NCI-H1092 treated with DMSO at 0.1 percent for 48 hours (cell line): ENCODE data around the gene KRTAP19-2.
"Not testable (repeated sequence)": the region's sequence is repeated elsewhere in the genome, so short reads cannot be mapped to it uniquely, and the experiment has no call there.

Experiments used
- DNase-seq: peaks from one replicate; lab custom pipeline; 2025; lab: John Stamatoyannopoulos, UW

Gene KRTAP19-2, protein sequence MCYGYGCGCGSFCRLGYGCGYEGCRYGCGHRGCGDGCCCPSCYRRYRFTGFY

DNA sequence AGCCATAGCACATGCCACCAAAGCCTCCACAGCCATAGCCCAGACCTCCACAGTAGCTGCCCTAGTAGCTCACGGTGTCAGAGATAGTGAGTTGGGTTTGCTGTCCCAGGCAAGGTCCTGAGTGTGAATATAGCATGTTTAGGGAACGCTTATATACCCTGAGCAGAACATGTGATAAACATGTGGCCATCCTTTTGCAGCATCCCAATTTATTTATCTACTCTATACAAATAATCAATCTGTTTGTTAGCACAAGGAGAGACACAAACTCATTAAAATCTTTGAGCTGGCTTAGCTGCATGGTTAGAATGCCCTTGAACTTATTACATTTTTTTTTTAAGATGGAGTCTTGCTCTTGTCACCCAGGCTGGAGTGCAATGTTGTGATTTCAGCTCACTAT lies at the start of gene KRTAP19-2:
Gene KRTAP19-2, minus strand, starts transcription at position 101 of the 400 bp plus-strand sequence. Its CDS starts 88 bp downstream, at position 13.
- DNase-seq, result no peak

DNA sequence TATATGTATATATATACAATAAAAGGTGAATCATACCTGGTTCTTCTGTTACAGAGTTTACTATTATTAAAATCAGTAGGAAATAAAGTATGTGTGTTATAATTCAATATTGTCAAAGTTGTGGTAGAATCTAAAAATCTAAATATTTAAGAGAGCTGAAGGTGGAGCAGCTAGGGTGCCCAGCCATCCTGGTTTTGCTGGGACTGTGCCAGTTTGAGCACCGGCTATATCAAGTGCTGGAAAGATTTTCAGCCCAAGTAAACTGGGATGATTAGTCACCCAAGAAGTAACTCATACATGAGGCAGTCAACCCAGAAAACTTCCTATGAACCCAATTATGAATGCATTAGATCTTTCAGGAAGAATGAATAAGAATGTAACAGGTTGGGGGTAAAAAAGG lies 31.6 kb upstream of the KRTAP19-2 start:
- DNase-seq, result no peak

DNA sequence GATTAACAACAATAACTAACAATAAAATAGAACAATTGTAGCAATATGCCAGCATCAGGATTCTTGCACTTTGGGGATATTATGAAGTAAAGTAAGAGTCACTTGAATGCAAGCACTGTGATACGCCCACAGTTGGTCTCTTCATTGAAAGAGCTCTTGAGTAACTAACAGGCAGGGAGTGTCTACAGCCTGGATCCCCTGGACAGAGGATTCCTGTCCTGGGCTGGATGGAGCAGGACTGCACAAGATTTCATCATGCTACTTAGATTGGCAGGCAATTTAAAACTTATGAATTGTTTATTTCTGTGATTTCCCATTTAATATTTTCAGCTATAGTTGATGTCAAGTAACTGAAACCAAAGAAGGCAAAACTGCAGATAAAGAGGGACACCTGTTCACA lies 28.4 kb upstream of the KRTAP19-2 start:
- DNase-seq, result no peak

DNA sequence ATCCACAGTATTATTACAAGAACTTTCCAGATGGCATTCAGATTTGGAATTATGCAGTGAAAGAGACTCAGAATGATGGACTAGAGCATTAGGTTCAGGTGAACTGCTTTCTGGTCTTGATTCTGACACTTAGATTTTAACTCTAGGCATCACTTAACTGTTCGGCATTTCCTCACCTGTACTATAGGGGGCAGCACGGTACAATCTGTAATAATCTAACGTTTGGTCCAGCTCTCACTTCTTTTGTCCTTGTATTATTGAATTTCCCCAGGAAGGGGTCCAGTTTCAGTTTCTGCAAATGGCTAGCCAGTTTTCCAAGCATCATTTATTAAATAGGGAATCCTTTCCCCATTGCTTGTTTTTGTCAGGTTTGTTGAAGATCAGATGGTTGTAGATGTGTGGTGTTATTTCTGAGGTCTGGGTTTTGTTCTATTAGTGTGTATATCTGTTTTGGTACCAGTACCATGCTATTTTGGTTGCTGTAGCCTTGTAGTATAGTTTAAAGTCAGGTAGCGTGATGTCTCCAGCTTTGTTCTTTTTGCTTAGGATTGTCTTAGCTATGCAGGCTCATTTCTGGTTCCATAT lies 18.5 kb upstream of the KRTAP19-2 start:
- DNase-seq, result not testable (repeated sequence)

DNA sequence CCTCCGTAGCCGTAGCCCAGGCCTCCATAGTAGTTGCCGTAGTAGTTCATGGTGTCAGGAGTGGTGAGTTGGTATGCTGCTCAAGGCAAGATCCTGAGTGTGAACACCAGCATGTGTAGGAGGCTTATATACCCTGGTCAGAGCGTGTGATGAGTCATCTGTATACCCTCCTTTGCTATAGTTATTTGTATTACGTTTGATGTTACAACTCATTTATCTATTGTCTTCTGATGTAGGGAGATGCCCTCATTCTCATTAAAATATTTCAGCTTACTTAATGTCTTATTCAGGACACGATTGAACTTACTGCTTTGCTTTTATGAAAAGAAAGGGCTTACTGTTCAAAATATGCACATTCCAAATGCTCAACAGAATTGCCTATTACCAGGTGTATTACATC lies 14.8 kb upstream of the KRTAP19-2 start, which contains the start of gene KRTAP19-5:
Gene KRTAP19-5, minus strand, starts transcription at position 101 of the 400 bp plus-strand sequence. Its CDS starts 51 bp downstream, at position 50.
- no peak for DNase-seq

DNA sequence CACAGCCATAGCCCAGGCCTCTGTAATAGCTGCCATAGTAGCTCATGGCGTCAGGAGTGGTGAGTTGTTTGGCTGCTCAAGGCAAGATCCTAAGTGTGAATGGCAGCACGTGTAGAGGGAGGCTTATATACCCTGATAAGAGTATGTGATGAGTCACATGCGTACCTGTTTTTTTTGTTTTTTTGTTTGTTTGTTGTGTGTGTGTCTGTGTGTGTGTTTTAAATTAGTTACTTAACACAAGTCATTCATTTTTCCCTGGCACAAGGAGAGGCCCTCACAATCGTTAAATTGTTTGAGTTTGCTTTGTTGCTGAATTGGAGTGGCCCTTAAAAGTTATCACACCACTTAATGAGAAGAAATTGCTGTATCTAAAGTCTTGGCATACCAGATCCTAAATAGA lies 9.8 kb upstream of the KRTAP19-2 start, which contains the start of gene KRTAP19-4:
Gene KRTAP19-4, minus strand, starts transcription at position 101 of the 400 bp plus-strand sequence. Its CDS starts 55 bp downstream, at position 46.
- no peak for DNase-seq

DNA sequence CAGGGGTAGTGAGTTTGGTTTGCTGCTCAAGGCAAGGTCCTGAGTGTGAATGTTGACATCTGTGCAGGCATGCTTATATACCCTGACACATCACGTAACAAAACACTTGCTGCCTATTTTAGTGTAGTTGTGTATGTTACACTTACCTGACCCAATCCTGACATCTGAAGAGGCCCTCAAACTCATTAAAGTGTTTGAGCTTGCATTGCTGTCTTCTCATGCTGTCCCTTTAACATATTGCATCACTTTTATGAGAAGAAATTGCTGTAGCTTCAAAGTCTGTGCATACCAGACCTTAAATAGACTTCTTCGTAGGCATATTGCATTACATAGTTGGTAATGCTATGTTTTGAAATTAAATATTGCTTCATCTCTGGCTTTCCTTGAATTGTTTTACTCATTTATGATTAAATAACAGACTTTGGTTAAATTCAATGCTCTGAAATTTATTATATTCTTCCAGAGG lies 4.8 kb upstream of the KRTAP19-2 start, which contains the start of gene KRTAP19-3:
Gene KRTAP19-3, minus strand, starts transcription at position 51 of the 466 bp plus-strand sequence. CDS start 56 bp downstream, outside the sequence.
- DNase-seq, result no peak

DNA sequence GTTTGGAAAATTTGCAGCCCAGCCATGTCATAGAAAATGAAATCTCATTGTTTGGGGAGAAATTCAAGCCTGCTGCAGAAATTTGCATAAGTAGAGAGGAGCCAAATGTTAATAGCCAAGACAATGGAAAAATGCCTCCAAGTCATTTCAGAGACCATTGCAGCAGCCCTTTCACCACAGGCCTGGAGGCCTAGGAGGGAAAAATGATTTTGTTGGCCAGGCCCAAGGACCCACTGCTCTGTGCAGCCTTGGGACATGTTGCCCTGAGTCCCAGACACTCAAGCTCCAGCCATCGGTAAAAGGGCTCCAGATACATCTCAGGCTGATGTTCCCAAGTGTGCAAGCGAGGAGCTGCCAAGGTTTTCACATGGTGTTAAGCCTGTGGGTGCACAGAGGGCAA lies 1.1 kb downstream of the KRTAP19-2 start:
- DNase-seq, result no peak

DNA sequence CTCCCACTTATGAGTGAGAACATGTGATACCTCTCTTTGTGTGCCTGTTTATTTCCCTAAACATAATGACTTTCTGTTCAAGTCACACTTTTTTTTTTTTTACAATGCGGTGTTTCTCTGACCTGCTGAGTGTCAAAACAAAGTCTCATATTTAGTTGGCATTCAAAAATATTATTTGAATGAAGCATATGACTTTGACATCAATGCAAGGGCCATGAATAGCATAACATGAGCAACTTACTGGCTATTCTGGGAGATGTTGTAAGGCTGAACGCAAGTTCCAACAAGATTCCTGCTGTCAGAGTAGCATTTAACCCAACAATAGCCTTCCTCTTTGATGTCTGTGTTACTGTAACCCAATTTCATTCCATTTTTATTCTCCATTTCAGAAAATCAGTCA lies 5.1 kb downstream of the KRTAP19-2 start:
- DNase-seq, result no peak

DNA sequence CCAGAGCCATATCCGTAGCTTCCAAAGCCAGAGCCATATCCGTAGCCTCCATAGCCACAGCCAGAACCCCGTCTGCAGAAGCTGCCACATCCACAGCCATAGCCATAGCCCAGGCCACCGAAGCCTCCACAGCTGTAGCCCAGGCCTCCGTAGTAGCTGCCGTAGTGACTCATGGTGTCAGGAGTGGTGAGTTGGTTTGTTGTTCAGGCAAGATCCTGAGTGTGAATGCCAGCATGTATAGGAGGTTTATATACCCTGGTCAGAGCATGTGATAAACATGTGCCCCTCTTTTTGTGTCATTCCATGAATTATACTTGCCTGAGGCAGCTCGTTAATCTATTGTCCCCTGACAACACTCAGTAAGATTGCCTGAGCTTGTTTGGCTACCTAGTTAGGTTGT lies 7.1 kb downstream of the KRTAP19-2 start, which contains the start of gene KRTAP19-1:
Gene KRTAP19-1, minus strand, starts transcription at position 223 of the 400 bp plus-strand sequence. Its CDS starts 50 bp downstream, at position 173.
- DNase-seq, result no peak

DNA sequence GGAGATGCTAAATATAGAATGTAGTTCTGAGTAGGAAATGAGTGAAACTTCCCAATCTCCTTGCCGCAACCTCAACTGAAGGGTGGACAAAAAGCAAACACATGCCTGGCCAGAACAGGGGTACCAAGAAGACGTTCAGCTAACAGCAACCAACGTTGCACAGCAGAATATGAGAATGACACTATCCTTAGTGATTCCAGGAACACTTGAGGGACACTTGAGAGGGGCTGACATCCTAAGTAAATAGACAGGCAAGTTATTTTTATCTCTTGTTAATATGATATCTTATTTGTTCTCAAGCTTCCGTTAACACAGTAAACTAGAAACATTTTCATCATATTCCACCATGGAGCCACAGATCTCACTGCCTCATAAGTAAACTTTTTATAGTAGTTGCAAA lies 8.0 kb downstream of the KRTAP19-2 start:
- no peak for DNase-seq

DNA sequence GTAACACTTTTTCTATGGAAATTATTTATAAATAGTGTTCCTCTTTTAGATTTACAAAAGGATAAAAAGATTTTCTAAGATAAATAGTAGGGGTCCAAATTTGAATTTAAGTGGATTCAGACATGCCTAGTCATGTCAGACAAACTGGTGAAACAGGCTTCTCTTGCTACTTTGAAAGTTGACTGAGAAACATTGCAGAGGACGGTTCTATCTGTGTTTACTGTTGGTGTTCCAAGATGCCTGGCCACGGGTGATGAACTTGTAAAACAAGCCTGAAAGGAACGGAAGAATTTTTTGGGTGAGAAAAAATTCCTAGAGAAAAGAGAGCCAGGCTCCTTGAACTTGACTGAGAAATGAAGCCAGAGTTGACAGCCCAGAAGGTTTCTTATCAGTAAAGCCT lies 9.2 kb downstream of the KRTAP19-2 start:
- no peak for DNase-seq

DNA sequence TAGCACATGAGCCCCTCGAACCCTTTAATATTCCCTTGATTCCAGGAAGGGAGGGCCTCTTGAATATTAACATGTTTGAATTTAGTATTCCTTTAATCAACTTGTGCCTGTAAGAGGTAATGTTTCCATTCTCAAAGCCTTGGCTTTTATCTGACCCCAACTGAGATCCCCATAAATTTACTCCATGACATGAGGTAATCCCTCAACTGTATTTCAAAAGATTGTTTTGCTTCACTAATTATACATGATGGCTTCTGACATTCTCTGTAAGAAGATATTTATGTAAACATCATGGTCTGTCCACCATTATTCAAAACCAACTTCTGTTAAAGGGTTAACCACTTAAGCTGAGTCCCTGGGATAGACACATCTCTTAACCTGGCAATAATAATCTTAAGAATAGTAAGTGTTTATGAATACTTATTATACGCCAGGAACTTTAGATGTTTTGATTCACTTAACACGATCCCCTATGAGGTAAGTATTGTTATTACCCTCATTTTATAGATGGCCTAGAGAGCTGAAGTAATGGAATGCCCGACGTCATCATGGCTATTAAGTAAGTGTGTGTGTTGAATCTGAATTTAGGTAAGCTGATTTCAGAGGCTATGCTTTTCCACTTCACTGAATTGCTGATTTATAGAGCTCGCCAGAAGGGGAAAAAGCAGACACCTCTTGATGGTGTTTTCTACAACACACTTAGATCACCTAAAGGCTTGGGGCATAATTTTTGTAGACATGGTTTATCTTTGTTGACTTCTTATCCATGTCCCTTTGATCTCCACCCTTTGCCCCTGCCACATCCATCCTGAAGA lies 18.1 kb downstream of the KRTAP19-2 start:
- DNase-seq, result no peak

DNA sequence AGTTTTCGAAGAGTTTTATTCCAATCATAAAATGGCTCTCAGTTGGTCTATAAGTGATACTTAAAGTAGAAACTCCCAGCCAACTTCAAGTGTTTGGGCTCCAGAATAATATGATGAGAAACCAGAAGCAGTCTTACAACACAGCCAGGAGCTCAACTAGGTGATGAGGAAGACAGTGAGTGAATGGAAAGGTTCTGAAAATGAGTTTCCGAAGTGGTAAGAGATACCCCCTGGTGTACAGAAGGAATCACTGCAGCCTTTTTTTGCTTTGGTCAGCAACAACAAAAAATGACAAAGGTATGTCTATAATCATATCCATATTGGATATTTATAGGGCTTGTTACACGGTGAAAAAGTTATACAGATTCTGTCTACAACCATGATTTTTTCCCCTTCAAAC lies 23.5 kb downstream of the KRTAP19-2 start:
- no peak for DNase-seq

DNA sequence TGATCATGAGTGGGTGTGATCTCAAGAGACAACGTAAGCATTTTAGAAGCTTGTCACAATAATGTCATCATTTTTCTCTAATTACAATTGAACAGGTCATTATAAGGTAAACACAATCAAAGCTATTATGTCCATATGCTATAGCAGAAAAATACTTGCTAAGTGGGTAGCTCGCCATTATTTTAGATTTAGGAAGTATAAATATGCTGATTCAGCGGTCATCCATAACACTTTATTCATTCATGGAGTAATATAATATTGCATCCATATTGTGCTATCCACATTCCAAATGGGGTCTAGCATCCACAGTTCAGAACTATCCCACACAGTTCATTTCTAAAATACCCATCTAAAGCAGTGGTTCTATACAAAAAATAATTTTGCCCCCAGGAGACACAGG lies 38.7 kb downstream of the KRTAP19-2 start:
- no peak for DNase-seq

DNA sequence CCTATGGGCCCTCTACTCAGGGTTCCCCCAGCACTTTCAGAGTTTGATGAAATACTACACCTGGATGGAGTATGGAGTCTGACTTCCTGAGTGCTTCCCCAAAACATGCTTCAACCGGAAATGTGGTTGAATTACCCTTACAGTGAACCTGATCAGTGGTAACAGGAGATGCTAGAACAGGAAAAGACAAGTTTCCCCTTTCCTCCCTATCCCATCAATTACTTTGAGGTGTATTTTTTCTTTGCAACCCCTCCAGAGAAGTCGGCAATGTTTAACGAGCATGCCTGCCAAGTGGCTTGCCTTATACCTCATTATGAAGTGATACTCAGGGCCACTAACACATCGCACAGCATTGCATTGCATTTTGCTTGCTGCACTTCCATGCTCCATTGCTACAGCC lies 40.2 kb downstream of the KRTAP19-2 start:
- no peak for DNase-seq

DNA sequence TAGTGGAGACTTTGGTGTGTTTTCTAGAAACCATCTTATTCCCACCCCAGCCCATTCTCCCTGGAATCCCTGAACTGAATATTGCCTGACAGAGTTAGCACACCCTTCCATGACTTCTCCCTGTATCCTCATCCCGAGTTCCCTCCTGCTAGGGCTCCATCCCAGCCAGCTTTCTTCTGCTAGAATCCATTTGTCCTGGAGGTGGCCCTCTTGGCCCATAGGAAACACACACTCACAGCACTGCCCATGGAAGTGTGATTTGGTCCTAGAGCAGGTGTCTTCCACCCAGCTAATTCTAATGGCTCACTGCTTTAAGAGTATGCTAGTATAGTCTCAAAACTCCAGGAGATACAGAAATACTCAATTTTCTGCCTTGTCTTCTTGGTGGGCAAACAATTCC lies 43.0 kb downstream of the KRTAP19-2 start:
- DNase-seq, result no peak

DNA sequence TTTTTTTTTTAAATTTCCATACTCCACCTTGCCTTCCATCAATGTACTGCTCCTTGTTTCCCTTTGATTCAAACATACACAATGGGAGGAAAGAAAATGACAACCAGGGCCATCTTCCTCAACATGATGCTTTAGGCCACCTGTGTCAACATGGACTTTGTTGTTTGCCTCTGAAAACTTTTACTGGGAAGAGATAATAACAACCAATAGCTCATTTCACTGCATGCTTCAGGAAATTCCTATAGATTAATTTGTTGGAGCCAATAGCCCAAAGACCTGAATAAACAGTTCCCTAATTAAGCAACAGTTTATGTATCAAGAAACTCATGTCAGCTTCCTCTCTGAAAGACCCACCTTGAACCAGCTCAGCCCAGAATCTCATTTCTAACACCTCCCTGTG lies 44.0 kb downstream of the KRTAP19-2 start:
- no peak for DNase-seq

DNA sequence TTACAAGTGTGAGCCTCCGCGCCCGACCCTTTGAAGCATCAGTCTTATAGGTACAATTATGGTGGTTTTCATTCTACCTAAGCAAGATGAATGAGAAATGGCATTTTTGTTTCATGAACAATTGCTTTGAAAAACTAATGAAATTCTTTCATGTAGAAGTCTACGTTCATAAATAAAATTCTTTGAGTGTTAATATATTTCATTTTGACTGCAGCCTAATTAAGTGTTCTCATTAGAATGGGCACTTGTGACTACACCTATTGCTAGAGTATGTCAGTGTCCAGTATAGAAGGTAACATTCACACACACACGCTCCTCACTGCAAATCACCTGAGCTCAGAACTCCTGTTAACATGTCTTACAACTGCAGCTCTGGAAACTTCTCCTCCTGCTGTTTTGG lies 47.3 kb downstream of the KRTAP19-2 start, which contains the start of gene KRTAP15-1:
Gene KRTAP15-1, plus strand, starts transcription at position 301 of the 400 bp plus-strand sequence. Its CDS starts 53 bp downstream, at position 354.
- no peak for DNase-seq
